Endometrium (tissue), 2 donors: ENCODE measurements around the gene LIPC.
A peak's percentile ranks its signal among the peaks of the same experiment; 100 is the strongest.

Experiments
- FAIRE-seq: peaks from 2 replicates; lab custom pipeline; 2012; peaks lifted over from hg19 to GRCh38; lab: Jason Lieb, UNC
- donor health status: control.
- donor health status: control.

The LIPC gene

DNA sequence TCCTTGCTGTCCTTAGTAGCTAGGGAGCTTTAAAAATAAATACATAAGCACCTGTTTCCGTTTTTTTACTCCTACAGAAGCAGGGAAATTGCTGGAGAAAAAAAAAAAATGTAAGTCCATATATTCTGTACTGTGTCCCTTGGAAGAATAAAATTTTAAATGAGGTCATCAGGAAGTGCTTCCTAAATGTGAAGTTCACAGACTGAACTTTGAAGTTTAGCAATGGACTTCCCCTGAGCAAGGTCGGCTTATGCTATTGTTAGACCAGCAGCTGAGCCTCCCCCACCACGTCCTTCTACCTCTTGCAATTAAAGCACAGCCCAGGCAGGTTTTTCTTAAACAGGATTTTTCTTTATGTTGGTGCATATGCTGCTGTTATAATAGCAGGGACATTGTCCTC is 26.3 kb downstream of the LIPC start:
- no peak for FAIRE-seq

DNA sequence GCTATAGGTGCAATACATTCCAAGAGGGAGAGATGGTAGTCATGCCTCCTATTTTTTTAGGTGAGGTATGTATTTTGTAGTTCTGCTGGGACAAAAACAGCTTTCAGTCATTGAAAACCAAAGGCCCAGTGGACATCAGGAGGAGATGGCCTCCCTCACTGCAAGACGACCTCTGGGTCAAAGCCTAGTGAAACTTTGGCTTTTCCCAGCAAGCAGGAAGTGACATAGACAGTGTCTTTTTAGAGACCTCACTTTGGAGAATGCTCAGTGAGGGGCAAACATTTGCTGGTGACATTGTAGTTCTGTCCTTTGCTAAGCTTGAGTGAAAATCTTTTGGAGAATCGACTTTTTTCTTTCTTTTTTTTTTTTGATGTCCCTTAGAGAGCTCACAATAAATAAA is 27.3 kb downstream of the LIPC start:
- FAIRE-seq = no peak

DNA sequence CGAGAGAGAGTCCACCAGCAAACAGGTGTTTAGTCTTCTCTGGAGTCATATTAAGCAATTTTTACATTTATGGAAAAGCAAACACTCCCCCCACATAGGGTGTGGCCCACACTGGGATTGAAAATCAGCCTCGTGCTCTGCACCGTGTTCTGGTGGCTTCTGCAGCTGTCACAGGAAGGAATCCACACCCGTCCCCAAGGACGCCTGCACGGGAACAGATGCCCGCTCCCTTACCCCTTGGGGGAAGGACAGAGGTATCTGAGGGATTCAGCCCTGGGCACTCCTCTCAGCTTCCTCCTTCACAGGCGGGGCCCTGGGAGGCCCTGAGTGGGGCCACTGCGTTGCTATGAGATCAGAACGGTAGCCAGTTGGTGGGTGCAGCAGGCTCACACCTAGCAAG is 27.8 kb downstream of the LIPC start:
- FAIRE-seq = no peak

DNA sequence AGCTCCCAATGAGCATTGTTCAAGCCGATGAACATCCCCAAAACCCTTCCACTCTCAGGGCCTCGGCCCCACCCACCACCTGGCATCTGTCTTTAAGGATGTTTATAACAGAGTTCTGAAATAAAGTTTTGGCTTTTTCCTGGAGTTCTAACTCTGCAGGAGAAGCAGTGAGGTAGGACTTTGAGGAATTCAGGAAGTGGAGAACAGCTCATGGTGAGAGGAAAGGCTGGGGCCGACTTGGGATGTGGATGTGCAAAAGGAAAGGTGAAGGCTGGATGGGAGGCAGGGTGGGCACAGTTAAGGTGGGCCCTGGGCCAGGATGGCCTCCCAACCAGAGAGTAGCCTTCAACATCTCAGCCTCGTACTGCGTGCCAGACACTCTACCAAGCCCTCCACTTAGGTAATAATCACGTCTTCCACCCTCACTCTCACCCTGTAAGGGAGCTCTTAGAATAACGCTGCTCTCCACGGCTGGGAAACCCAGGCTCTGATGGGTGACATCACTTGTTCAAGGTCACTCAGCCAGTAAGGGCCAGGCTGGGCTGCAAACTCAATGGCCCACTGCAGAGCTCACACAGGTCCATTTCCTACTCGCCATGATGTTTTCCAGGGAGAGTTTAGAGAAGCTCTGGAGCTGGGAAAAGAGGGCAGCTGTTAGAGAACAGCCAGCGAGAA is 28.5 kb downstream of the LIPC start:
- FAIRE-seq = no peak

DNA sequence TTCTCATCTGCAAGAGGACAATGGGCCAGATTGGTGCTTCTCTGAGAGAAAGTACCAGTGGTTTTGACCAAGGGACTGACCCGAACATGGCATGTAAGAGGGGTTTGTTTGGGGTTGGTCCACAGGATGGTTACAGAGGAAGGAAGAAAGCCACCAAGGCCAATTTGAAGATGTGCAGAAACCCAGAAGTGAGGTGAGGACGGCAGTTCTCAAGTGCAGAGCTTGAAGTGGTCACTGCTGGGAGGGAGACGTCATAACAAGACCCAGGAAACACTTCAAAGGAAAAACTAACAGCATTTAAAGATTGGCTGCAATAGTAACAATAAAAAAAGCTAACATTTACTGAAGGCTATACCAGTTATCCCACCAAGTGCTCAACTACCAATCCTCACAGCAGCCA is 29.1 kb downstream of the LIPC start:
- no peak for FAIRE-seq

DNA sequence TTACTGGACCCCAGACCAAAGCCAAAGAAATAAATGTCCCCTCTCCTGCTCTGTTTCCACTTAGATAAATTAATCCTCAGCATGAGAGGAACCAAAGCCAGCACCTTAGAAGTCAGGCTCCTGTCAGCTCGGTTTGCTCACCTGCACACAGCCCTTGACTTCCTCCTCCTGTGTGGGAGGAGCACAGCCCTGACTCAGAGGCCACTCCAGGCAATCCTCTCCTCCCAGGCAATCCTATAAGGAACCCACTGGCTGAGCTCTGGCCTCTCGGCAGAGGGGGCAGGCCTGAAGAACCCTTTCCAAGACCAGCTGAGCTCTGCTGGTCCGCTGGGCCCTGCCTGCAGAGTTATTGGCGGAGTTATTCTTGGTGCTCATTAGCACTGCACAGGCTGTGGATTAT is 30.8 kb downstream of the LIPC start:
- FAIRE-seq = no peak

DNA sequence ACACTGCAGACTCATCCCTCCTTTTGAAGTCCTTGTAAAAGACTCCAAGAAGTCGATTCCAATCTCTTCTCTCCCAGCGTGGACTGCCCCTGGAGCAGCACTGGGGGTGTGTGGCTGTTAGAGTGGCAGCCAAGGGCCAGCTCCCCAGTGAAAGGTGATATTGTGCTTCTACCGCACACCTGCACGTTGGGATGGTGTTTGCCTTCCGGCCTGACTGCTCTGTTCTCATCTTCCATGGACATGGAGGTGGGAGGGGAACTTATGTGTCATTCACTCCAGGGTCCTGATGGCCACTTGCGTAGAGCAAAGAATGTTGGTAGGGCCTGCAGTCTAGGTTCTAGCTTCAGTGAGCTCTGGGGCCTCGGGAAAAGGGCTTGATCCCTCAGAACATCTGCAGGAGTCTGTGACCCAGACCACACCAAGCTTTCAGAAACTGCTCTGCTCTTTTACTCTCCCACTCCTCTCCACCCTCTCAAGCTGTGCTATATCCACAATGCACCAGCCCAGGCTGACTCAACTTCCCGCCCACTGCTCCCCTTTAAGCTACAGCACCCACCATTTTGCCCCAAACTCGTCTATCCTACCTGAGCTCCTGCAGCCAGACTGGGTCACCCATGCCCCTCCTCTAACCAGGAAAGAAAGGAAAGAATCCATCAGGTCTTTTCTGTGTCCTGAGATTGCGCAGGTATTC is 31.3 kb downstream of the LIPC start:
- no peak for FAIRE-seq

DNA sequence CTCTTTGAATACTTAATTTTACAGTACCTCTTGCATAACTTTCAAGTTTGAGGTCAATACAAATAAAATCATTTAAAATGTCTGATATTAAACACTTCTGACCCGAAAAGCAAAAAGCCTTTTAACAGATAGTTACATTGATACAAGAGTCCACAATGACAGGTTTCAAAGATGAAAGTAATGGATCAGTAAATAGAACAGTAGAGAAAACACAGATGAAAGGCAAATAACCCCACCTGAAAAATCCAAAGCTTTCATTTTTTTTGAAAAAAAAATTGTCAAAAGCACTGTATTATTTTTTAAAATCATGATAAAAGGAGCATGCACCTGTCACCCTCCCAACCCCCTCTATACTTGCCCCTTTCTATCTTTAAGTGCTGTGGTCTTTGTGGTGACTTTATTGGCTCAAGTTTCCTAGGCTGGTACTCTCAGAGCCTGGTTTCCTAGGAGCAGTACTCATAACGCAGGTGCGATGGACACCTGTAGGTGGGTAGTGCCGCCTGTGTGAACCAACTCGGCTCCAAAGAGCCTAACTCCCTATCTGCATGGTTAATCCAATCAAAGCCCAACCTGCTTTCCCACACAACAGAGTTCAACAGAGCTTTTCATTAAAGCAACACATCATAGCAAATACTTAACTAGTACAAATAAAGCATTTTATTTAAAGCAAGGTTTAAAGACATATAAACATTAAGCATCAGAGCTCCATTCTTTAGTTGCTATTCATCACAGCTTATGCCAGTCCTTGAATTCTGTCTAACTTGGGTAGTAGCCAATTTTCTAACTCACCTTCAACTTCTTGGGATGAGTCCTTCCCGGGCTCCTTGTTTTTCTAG is 32.2 kb downstream of the LIPC start:
- no peak for FAIRE-seq

DNA sequence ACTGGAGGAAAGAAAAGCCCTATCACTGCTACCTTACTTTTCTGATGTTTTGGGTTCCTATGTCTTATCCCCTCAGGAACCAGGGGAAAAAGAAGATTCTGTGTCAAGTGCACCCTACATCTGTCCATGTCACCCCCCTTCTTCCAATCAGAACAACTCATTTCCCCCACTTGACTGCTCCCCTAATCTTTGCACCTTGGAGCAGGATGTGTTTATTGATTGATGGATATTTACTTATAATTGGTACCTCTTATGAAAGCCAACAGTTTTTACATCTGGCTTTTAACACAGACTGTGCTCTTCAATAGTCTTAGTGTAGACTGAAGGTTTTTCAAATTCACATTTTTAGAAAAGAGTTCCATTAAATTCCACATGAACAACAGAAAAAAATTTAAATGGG is 33.3 kb downstream of the LIPC start:
- no peak for FAIRE-seq

DNA sequence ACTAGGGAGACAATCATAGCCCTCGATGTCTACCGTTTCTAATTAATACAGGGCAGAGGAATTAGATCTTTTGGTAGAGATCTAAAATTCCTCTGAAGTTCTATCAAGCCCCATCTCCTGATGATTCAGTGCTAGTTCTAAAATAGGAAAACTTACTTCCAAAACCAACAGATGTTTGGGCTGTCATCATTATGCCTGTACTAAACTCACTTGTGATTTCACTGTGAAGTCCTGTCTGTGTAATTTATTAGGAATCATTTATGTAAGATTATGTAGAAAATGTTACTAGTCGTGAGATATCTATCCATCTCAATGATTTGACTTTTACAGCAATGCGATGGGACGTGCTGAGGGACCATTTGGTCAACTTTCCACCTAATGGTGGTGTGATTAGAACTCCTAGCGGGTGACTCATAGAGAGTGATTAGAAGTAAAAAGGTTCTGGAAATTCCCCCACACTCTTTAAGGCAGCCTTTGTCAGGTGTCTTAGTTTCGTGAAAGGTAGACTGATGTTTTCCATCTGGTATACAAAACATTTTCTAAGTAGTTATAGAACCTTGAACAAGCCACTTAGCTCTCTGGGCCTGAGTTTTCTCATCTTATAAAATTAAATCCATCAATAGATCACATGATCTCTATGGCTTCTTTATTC is 34.2 kb downstream of the LIPC start:
- no peak for FAIRE-seq

DNA sequence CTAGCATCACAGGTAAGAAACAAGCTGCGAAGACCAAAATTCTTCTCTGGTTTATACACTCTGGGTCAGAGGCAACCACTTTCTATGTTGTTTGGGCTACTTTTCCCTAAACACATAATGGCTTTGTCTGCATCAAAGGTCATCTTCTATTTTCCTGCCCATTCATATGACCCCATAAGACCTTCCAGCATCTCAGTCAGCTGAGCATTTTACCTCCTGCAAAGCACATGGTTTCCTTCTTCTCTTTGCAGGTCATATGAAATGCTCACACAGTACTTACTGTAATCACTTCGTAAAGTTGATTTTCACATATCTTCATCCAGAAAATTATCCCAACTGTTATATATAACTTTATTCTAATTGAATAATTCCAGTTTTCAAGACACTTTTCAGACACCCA is 34.8 kb downstream of the LIPC start:
- no peak for FAIRE-seq

DNA sequence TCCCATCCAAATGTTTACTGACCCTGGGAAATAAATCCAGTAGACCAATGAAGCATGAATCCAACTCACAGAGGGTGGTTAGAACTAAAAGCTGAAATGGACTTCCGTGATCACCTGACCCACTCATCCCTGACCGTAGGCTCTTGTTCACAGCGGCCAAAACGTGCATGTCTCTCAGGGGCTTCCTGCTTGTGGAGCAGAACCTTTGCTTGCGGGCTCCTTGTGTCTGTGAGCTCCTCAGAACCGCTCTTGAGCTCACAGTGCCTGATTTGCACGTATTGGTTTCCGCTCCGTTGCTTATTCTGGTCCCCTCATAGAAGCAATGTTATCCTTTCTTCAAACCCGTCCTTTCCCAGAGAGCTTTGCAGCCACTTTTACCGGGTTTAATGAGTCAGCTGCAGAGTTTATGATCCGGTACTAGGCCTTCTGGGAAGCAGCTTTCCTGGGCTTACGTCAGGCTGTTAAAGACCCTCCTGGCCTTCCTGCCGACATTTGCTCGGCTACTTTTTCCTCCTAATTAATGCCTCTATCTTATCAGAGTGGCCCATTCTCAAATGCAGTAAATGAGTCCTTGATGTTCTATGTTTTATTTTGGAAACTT is 35.4 kb downstream of the LIPC start:
- FAIRE-seq = no peak

DNA sequence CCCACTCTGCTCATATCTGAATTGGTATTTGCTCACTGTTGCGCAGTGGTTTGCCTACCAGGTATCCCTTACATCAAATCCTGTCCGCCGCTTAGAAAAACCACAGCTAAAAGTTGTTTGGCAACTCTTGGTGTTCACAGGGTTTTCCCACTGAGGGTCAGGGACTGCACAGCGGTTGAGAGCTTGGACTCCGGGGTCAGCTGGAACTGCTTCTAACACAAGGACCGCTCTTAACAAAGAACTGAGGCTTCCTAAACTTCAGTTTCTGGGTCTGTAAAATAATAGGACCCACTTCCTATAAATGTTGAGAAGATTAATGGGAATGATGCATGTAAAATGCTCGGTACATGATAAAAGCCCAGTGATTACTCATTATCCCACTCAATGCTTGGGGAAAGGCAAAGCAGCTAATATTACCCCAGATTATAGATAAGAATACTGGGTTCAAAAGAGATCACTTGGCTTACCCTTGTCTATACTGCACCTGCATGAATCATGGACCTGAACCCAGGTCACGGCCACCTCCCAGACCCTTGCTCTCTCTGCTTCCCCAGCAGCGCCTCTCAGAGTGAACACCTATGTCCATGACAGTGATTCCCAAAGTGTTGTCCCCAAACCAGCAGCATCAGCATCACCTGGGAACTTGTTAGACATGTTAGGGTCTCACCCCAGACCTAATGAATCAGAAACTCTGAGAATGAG is 36.1 kb downstream of the LIPC start:
- peak; percentile 41 for FAIRE-seq

DNA sequence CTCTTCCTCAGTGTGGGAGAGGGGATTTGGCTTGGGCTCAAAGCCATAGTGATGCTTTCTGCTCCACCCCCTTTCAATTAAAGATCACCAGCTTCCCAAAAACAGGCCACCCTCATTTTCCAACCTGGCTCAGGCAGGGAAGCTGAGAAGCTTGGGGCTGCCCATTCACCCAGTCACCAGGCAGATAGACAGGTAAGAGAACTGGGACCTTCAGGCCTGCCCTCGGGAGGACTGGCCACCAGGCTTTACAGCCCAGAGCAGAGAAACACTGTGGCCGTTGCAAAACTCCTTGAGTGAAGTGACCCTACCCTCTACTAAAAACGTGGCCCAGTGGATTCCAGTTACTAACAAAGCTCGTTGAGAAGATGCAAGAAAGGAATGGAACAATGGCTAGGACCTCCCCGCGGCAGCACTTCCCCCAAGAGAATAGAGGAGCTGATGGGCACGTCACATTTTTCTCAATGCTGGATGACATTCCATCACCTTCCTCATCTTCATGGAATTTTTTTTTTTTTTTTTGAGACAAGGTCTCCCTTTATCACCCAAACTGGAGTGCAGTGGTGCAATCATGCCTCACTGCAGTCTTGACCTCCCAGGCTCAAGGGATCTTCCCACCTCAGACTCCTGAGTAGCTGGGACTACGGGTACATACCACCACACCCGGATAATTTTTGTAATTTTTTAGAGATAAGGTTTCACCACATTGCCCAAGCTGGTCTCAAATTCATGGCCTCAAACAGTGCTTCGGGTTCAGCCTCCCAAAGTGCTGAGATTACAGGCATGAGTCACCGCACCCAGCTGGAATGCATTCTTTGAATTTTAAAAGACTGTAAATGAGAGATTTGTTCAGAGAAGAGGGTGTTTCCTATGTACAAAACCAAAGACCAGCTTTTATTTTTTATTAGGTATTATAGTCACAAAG is 37.9 kb downstream of the LIPC start:
- FAIRE-seq = no peak

DNA sequence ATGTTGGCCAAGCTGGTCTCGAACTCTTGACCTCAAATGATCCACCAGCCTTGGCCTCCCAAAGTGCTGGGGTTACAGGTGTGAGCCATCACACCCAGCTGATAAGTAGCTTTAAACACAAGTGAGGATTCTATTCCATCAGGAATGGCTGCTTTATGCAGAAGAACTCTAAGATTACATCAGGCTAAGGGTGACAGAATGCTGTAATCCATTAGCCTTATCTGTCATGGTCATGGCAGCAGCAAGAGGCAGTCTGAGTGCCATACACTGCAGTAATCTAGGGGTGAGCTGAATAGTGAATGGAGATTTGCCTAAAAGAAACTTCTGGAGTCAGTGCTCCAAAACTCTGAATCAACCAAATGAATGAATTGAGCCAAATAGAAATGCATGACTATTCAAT is 39.6 kb downstream of the LIPC start:
- FAIRE-seq = no peak

DNA sequence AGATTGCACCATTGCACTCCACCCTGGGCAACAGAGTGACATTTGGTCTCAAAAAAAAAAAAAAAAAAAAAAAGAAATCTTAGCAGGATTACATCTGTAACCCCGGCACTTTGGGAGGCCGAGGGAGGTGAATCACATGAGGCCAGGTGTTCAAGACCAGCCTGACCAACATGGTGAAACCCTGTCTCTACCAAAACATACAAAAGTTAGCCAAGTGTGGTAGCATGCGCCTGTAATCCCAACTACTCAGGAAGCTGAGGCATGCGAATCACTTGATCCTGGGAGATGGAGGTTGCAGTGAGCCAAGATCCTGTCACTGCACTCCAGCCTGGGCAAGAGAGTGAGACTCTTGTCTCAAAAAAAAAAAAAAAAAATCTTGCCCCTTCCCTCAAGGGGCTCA is 40.4 kb downstream of the LIPC start:
- no peak for FAIRE-seq

DNA sequence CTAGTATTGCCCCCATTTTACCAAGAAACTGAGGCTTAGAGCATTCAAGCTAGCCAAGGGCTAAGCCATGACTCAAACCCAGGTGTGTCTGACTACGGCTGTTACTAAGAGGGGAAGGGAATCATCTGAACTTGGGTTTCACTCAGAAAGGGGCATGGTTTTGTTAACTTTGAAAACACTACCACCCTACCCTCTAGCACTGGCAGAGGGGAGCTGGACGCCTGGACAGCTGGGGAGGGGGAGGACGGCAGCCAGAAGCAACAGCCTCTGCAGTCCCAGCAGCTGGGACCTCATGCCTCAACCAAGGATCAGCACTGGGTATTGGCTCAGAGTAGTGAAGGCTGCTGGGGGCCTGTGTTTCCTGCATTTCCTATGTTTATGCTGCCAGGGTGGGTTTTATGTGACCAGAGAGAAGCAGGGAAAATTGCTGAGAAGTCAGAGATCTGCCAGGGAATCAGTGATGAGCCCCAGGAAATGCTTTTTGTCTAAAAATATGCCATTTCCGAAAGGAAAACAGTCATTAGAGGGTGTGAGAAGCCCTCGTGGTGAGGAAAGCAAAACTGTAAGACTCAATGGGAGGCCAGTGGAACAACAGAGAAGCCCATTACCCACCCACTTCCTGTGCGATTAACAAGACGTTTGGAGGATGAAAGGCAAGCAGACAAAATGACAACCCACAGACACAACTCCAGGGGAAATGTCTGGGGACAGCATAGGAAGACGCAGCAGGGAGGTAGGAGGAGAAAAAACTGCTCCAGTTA is 41.2 kb downstream of the LIPC start:
- no peak for FAIRE-seq

DNA sequence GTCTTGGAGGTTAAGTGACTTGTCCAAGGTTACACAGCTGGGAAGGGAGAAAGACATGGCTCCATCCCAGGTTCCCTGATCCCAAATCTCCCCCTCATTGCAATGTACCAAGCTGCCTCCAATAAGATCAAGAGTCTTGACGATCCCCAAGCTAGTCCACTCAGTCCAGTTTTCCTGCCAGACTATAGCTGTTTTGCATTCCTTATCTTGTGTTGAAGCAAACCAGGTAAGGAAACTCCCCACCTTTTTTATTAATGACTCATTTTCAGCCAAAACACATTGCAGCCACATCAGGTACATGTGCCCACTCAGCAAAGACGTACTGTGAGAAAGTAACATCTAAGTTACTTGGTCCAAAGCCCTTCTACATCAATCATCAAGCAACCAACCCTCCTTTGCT is 41.9 kb downstream of the LIPC start:
- no peak for FAIRE-seq

DNA sequence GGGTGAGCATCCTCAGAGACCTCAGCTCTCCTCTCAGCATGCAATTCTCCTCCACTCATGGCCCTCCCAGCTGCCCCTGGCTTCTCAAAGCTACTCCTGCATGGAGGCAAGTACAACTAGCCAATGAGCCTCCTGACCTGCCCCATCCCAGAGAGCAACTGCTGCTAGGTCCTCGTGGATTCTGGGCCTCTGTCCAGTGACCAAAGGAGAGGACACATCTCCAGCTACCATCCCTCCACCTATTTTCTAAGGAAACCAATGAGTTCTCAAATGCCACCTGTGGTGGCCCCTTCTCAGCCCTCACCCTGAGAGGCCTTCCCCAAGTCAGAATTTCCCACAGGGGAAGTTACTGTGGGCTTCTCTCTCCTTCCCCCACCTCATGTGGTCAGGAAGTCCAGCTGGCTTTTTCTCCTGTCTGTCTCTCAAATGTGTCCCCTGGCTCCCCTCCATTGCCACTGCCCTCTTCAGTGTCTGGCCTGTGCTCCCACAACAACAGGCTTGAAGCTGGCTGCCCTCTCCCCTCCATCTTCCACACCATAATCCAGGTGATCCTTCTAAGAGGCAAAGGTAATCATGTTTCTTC is 43.0 kb downstream of the LIPC start:
- no peak for FAIRE-seq
